ENCODE measurements around the gene ATRNL1. TPM values are rescaled to one million over a fixed set of nuclear protein-coding genes. Genes with fewer than 3 reads are reported as not detected.

Gene ATRNL1
- 4.9 and 5.8 TPM in 2 replicates for total RNA-seq (2014; rRNA removed; shearing (Covaris generic))

GRCh38 chr10:115093286-115093775, at the start of gene ATRNL1:
TSS of gene ATRNL1 (plus strand) at chr10:115093365. CDS start at chr10:115093751, 386 bp downstream.
- DNase-seq (ENCODE audit: low spot score): no peak

- DNase-seq (ENCODE audit: low spot score): no peak
Measured at GRCh38 chr10:115043719-115044118, 49.4 kb upstream of the ATRNL1 start.

GRCh38 chr10:115044891-115045290, 48.3 kb upstream of the ATRNL1 start:
- no peak for DNase-seq (ENCODE audit: low spot score)

GRCh38 chr10:115045499-115045898, 47.7 kb upstream of the ATRNL1 start:
- no peak for DNase-seq (ENCODE audit: low spot score)

GRCh38 chr10:115046686-115047236, 46.4 kb upstream of the ATRNL1 start:
- no peak for DNase-seq (ENCODE audit: low spot score)

- no peak for DNase-seq (ENCODE audit: low spot score)
Measured at GRCh38 chr10:115047705-115048104, 45.5 kb upstream of the ATRNL1 start.

GRCh38 chr10:115049318-115049717, 43.8 kb upstream of the ATRNL1 start:
- DNase-seq (ENCODE audit: low spot score): no peak

- DNase-seq (ENCODE audit: low spot score): no peak
Measured at GRCh38 chr10:115049960-115050359, 43.2 kb upstream of the ATRNL1 start.

GRCh38 chr10:115050375-115051010, 42.7 kb upstream of the ATRNL1 start:
- no peak for DNase-seq (ENCODE audit: low spot score)

- no peak for DNase-seq (ENCODE audit: low spot score)
Measured at GRCh38 chr10:115051216-115051615, 41.9 kb upstream of the ATRNL1 start.

- no peak for DNase-seq (ENCODE audit: low spot score)
Measured at GRCh38 chr10:115052226-115052625, 40.9 kb upstream of the ATRNL1 start.

GRCh38 chr10:115052728-115053127, 40.4 kb upstream of the ATRNL1 start:
- no peak for DNase-seq (ENCODE audit: low spot score)

GRCh38 chr10:115056186-115056585, 37.0 kb upstream of the ATRNL1 start:
- DNase-seq (ENCODE audit: low spot score): no peak

GRCh38 chr10:115059301-115059898, 33.8 kb upstream of the ATRNL1 start:
- no peak for DNase-seq (ENCODE audit: low spot score)

GRCh38 chr10:115063701-115064658, 29.2 kb upstream of the ATRNL1 start:
- DNase-seq (ENCODE audit: low spot score): no peak

- no peak for DNase-seq (ENCODE audit: low spot score)
Measured at GRCh38 chr10:115065801-115066200, 27.4 kb upstream of the ATRNL1 start.

- DNase-seq (ENCODE audit: low spot score): no peak
Measured at GRCh38 chr10:115066528-115066927, 26.6 kb upstream of the ATRNL1 start.

- no peak for DNase-seq (ENCODE audit: low spot score)
Measured at GRCh38 chr10:115073796-115074195, 19.4 kb upstream of the ATRNL1 start.

GRCh38 chr10:115082506-115082905, 10.7 kb upstream of the ATRNL1 start:
- DNase-seq (ENCODE audit: low spot score): peak; percentile 18

- DNase-seq (ENCODE audit: low spot score): no peak
Measured at GRCh38 chr10:115084277-115084850, 8.8 kb upstream of the ATRNL1 start.

- DNase-seq (ENCODE audit: low spot score): no peak
Measured at GRCh38 chr10:115091161-115091560, 2.0 kb upstream of the ATRNL1 start.

GRCh38 chr10:115092258-115092554, 959 bp upstream of the ATRNL1 start:
- no peak for DNase-seq (ENCODE audit: low spot score)

Measured in H4 (cell line).